Peyer's patch (tissue), 4 donors: ENCODE results near the gene UIMC1. TPM values are rescaled to one million over a fixed set of nuclear protein-coding genes. Genes with fewer than 3 reads are reported as not detected.

Source experiments
- DNase-seq, 3 donors: peaks; one replicate each; pipeline ENCODE4 v3.0.0-alpha.2; 2017 to 2019
- H3K27ac ChIP-seq, 4 donors: fragments of 200-600 bp; sonication (generic); one replicate each; pipeline ENCODE4 v1.5.1; 2016 to 2019
- H3K27me3 ChIP-seq, 2 donors: fragments of 200-600 bp; sonication (generic); one replicate each; pipeline ENCODE4 v1.5.1; 2019
- H3K36me3 ChIP-seq, 3 donors: fragments of 200-600 bp; sonication (generic); one replicate each; pipeline ENCODE4 v1.5.1; 2016 to 2019
- H3K4me1 ChIP-seq, 4 donors: fragments of 200-600 bp; sonication (generic); one replicate each; pipeline ENCODE4 v1.5.1; 2016 to 2019
- H3K4me3 ChIP-seq, 4 donors: fragments of 200-600 bp; sonication (generic); 1 replicate in 3 of 4; 2 replicates in 1 of 4; pipeline ENCODE4 v1.5.1; 2016 to 2019; ENCODE audit warnings: mild to moderate bottlenecking in 1 of 4
- H3K9me3 ChIP-seq, 4 donors: fragments of 200-600 bp; sonication (generic); one replicate each; pipeline ENCODE4 v1.5.1; 2016 to 2019; ENCODE audit warnings: mild to moderate bottlenecking in 1 of 4
- POLR2A ChIP-seq, 2 donors: fragments of 450-650 bp; IDR thresholded peaks; one replicate each; pipeline ENCODE4 v1.5.1; 2017; ENCODE audit warnings: antibody characterized with exemption in 2 of 2, mild to moderate bottlenecking in 2 of 2, moderate library complexity in 2 of 2
- total RNA-seq, 4 donors: library from RNA; depleted of rRNA; stranded (reverse); fragments of >200 nt; gene quantifications; one replicate each; pipeline ENCODE4 v1.1.0, GENCODE V29; 2016
- TF ChIP-seq, protein P1 (sequence below), 6 experiments: fragments of 450-650 bp in 4 of 6; fragments of 200-600 bp in 2 of 6; sonication (generic) in 1 of 6; IDR thresholded peaks; one replicate each; pipeline ENCODE4 v1.5.1; 2017 to 2019; ENCODE audit warnings: antibody characterized with exemption in 6 of 6, mild to moderate bottlenecking in 3 of 6, moderate library complexity in 1 of 6

UIMC1 gene
- total RNA-seq, 4 donors from 2014 or later = 22.4 to 111 (median 41.3) TPM

DNA sequence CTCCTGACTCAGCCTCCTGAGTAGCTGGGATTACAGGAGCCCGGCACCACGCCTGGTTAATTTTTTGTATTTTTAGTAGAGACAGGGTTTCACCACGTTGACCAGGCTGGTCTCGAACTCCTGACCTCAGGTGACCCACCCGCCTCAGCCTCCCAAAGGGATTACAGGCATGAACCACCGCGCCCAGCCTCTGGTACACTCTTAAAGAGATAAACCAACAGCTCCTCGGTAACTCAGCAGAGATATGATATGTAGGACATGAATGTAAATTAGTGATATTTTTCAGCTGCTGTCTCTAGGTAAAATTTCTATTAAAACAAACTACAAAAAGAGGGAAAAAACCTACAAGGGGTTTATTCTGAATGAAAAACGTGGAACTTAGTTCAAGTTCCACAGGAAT lies 64.6 kb downstream of the UIMC1 start:
- H3K9me3 ChIP-seq = no peaks in the 10 kb centered on the region
- TF ChIP-seq POLR2A (IDR thresholded peaks at IDR 0.05) = no peak
- TF ChIP-seq, protein P1, sequence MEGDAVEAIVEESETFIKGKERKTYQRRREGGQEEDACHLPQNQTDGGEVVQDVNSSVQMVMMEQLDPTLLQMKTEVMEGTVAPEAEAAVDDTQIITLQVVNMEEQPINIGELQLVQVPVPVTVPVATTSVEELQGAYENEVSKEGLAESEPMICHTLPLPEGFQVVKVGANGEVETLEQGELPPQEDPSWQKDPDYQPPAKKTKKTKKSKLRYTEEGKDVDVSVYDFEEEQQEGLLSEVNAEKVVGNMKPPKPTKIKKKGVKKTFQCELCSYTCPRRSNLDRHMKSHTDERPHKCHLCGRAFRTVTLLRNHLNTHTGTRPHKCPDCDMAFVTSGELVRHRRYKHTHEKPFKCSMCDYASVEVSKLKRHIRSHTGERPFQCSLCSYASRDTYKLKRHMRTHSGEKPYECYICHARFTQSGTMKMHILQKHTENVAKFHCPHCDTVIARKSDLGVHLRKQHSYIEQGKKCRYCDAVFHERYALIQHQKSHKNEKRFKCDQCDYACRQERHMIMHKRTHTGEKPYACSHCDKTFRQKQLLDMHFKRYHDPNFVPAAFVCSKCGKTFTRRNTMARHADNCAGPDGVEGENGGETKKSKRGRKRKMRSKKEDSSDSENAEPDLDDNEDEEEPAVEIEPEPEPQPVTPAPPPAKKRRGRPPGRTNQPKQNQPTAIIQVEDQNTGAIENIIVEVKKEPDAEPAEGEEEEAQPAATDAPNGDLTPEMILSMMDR (IDR thresholded peaks at IDR 0.05) = no peak
- H3K27ac ChIP-seq = no peak overlapping the region
- H3K4me3 ChIP-seq = no peak overlapping the region
- H3K27me3 ChIP-seq = no peaks in the 10 kb centered on the region
- no peak for DNase-seq
- peaks cover 0 to 78% (median 0%) of the 10 kb centered on the region in 3 donors for H3K36me3 ChIP-seq
- H3K4me1 ChIP-seq = no peaks in the 10 kb centered on the region

DNA sequence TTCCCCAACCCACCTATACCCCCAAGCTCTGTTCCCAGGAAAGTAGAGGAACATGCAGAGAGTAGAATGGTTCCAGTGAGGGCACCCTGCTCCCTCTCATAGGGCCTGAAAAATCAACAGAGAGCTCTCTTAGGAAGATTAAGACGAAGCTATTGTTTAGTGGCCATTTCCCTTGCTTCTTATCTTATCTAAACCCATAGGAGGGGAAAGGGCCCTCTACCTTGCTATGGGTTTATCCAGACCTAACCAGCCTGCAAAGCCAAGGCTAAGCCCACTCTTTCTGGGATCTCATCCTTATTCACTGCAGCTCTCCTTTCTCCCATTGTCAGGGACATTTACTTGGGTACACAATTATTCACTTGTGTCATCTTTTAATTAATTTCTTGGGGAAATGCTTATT lies 68.1 kb downstream of the UIMC1 start:
- Histone ChIP-seq H3K9me3 (no peaks in the 10 kb centered on the region), H3K4me3 (no peak overlapping the region), H3K4me1 (no peaks in the 10 kb centered on the region), H3K36me3 (peaks cover 0 to 80% (median 0%) of the 10 kb centered on the region in 3 donors), H3K27ac (no peak overlapping the region), H3K27me3 (no peaks in the 10 kb centered on the region)
- no peak for DNase-seq
- TF ChIP-seq, protein P1 (IDR thresholded peaks at IDR 0.05) = no peak
- TF ChIP-seq POLR2A (IDR thresholded peaks at IDR 0.05) = no peak

DNA sequence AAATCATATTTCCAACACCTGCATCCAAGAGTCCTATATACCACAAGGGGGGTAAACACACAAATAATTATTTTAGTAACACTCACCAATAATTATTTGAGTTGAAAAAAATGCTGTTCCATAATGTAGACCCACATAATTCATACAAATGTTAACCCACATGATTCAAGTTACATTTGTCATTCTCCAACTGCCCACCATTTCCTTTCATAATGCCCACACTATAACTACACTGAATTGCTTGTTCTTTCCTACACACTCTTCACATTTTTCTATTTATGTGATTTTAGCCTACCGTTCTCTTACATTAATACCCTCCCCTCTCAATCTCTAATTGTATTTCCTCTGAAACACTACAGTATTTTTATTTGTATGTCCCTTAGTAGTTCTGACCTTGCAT lies 71.6 kb downstream of the UIMC1 start:
- TF ChIP-seq POLR2A (IDR thresholded peaks at IDR 0.05) = no peak
- TF ChIP-seq, protein P1 (IDR thresholded peaks at IDR 0.05) = no peak
- no peaks in the 10 kb centered on the region for H3K27me3 ChIP-seq
- DNase-seq = no peak
- no peaks in the 10 kb centered on the region for H3K9me3 ChIP-seq
- H3K4me3 ChIP-seq = no peak overlapping the region
- H3K27ac ChIP-seq = no peak overlapping the region
- H3K36me3 ChIP-seq = peaks cover 0 to 72% (median 0%) of the 10 kb centered on the region in 3 donors
- H3K4me1 ChIP-seq = no peaks in the 10 kb centered on the region

DNA sequence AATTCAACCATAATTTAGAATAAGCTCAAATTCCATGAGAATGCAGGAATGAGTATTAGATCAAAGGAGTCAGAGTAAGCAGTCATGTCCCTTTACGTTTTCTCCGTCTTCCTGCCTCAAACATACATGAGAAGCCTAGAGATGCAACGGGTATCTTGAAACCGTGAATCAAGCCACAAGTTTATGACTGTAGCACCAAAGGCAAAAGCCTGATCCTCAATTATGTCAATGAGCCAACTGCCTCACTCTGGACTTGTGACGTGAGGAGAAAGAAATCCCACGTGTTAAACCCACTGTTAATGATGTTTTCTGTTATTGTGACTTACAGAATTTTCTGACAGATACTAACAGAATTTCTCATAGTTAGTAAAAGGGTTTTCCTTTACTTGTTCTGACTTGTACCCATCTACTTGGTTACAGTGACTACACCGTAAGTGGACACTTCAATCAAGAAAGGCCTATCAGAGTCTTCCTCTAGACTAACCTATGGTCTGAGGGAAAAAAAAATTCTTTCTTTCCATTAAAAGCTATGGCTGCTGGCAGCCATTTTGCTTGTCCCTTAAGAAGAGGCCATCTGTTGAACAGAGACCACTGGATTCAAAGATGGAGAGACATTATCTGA lies 72.2 kb downstream of the UIMC1 start:
- H3K4me3 ChIP-seq = no peak overlapping the region
- DNase-seq = no peak
- TF ChIP-seq, protein P1 (IDR thresholded peaks at IDR 0.05) = no peak
- TF ChIP-seq POLR2A (IDR thresholded peaks at IDR 0.05) = no peak
- H3K27me3 ChIP-seq = no peaks in the 10 kb centered on the region
- no peaks in the 10 kb centered on the region for H3K4me1 ChIP-seq
- H3K27ac ChIP-seq = no peak overlapping the region
- H3K36me3 ChIP-seq = peaks cover 0 to 68% (median 0%) of the 10 kb centered on the region in 3 donors
- no peaks in the 10 kb centered on the region for H3K9me3 ChIP-seq

DNA sequence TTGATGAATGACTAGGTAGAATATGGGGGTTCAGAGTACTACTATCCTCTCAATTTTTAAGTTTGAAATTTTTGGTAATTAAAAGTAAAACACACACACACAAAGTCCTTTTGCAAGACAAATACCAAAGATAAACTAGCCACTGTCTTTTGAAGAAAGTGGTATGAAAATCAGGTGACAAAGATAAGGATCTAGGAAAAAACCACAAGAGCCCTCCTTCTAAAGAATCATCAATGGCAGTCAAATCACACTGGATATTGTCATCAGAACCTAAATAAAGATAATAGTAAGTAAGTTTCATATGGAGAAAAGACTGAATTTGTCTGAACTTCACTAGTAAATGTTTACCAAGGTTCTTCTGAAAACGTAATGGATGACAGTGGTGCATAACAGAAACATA lies 76.9 kb downstream of the UIMC1 start:
- DNase-seq = no peak
- peaks cover 0 to 45% (median 0%) of the 10 kb centered on the region in 3 donors for H3K36me3 ChIP-seq
- H3K9me3 ChIP-seq = no peaks in the 10 kb centered on the region
- no peak overlapping the region for H3K27ac ChIP-seq
- no peaks in the 10 kb centered on the region for H3K4me1 ChIP-seq
- TF ChIP-seq POLR2A (IDR thresholded peaks at IDR 0.05) = no peak
- TF ChIP-seq, protein P1 (IDR thresholded peaks at IDR 0.05) = no peak
- H3K27me3 ChIP-seq = no peaks in the 10 kb centered on the region
- H3K4me3 ChIP-seq = no peak overlapping the region
